Measurements from ENCODE around the gene KCNQ2.

KCNQ2 gene

DNA sequence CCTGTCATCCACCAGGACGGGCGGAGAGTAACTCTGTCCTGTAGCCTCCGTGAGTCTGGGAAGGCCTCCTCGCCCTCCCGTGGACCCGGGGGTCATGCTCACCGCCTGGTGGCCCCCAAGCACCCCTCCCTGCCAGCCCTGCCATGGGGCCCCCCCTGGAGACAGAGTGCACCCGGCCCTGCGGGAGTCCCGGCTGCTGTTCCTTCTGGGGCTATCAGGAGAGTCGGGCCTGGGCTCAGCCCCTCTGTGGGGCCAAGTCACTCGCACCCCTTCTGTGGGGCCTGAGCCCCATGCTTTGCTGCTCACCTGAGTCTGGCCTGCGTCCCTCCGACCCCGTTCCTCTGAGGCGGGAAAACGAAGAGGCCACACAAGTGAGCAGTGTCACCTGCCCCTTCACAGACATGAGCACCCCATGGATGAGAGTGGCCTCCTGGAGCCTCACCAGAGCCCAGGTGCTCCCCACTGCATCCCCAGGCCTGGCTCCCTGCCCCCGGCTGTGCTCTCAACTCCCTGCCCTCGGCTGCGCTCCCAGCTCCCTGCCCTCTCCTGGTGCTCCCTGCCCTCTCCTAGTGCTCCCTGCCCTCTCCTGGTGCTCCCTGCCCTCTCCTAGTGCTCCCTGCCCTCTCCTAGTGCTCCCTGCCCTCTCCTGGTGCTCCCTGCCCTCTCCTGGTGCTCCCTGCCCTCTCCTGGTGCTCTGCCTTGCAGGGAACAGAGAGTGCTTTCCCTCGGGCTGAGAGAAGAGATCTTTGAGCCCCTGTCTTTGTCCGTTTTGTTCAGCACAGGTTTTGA lies 106.7 kb downstream of the KCNQ2 start:
- no peak for DNase-seq

DNA sequence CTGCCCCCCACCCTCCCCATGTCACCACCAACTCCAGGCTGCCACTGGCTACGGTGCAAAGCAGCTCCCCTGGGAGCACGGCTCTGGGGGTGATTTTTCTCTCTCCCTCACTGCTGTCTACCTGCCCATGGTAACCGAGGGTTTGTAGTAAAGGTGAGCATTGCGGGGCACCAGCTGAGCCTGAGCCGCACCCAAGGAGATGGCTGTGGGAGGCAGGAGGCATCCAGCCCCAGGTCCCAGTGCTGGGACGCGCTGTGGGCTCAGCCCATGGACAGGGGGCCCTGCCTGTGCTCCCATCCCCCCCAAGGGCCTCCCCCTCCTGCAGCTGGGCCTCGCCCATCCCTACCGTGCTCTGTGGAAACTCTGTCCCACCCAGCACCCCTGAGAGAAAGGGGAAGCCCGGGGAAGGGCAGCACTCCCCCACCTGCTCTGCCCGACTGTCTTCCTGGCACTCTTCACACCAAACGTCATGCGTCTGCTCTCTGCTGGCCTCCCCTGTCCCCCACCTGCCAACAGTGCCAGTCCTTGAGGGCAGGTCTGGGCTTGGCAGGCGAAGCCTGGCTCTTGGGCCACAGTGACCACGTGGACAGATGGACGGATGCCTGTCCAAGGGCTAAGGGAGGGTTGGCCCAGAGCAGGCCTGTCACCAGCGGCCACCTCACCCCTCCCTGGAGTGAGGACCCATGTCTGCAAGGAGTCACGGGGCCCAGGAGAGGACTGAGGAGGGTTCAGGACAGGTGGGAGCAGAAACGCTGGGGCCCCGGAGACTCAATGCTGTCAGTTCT lies 107.5 kb downstream of the KCNQ2 start:
- DNase-seq: no peak

DNA sequence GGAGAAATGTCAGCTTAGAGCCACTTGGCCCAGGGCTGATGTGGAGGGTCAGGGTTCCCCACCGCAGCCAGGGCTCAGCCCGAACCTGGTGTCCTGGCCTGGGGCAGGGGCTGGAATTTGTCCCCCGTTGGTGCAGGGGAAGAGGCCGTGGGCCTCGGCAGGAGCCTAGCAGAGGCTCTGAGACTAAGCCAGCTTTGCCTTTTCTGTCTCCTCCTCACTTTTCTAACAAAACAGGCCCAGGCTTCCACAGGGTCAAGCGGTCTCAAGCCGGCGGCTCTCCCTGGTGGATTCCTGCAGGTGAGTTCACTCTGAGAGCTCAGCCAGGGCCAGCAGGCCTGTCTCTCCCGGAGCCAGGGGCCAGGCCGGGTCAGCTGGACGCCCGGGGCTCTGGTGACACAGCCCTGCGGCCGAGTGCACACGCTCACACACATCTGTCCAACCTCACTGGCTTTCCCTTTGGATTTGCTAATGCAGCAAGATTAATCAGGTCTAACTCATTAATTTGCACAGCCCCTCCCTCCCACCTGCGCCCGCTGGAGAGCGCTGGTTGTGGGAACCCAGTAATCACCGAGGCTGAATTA lies 108.4 kb downstream of the KCNQ2 start:
- no peak for DNase-seq

DNA sequence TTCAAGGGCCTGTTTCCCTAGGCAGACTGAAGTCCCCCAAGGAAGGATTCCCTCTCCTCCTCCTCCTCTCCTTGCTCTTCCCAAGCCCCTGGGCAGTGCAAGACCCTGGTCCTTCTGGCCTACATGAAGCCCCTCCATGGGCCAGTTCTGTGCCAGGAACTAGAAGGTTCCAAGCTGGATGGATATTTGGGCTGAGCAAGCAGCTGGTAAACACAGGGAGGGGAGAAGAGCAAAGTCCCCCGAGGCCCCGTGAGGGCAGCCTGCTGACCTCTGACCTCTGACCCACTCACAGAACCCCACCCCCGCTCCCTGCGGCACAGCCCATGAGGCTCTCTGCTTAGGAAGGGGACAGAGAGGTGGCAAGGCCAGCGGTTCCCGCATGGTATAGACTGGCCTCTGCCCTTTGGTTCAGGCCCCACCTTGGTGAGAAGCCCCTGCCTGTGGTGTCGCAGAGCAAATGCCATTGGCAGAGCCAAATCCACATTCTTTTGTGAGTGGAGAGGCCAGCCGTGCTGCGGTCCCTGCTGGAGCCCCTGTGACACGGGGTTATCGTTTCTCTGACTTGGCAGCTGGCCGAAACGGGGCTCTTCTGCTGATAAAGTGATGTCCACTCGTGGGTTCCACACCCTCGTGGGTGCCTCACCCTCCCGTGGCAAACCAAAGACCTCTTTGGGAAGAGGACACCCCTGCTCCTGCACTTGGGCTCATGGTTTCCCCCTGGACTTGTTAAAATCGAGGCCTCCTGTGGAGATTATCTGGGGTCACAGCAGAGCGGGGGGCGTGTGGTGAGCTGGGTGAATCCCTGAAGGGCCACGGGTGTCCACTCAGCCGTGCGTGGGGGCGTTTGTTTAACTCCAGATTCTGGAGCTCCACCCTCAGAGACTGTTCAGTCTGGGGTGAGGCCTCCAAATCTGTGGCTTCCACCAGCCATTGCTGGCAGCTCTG lies 109.2 kb downstream of the KCNQ2 start:
- DNase-seq: no peak

DNA sequence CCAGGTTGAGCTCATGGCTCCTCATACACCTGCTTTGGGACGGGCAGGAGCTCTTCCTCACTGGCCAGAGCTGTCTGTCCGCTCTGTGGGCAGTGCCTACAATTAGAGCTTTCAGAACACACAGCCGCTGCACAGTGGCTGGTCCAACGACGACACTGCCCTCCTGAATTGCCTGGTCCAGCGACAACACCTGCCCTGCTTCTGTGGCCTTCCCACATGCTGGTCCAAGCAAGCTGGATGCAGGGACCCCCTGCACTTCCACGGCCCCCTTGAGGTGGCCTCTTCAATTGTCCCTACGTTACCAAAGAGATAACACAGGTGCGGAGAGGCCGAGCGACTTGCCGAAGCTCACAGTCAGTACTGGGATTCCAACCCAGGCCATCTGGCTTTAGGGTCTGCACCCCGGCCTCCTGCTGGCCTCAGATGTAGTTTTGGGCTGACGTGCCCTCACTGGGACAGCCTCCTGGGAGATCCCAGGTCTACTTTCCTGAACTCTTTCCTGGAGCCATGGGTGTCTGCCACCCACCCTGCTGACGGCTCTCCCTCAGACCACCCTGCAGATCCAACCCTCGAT lies 109.9 kb downstream of the KCNQ2 start:
- DNase-seq: no peak

DNA sequence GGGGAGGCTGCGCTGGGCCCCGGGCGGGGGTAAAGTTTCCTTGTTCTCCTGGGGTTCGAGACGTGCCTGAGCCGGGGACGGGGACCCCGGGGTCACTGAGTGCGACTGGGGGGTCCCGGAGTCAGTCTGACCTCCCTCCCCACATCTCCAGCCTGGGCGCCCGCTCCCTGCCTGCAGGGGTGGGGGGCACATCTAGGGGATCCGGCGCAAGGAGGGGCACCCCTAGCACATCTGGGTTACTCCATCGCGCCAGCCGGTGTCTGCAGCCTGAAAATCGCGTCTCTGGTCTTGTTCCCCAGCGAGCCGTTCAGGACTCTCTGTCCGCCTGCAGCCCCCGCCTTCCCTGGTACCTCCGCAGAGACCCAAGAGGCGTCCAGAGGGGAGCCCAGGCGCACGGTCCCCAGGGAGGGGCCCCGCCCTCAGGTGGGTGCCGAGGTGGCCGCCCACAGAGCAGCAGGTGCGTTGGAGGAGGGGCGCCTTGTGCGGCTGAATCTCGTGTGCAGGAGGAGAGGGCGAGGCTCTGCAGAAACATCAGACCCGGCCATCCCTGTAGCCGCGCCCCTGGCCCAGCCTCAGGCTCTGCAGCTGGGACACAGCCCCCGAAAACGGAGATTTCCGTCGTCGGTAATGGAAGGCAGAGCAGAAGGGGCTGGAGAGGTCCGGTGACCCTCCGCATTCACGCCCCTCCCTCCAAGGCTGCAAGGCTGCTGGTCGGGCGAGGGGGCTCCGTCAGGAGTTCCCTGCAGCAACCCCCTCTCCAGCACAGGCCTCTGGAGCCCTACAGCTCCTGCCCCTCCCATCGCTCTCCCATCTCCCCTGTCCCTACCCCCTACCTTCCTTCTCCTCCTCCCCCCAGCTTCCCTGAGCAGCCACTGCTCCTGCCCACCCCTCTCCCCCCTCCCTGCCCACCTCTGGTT lies 110.7 kb downstream of the KCNQ2 start:
- DNase-seq: peak; percentile 67

- DNase-seq: no peak
These were observed 111.5 kb downstream of the KCNQ2 start, which contains the start of gene CHRNA4 for GRCh38 chr20:63360850-63361518. Gene CHRNA4 (minus strand): TSS chr20:63361349. CDS start chr20:63361165, 184 bp downstream.

DNA sequence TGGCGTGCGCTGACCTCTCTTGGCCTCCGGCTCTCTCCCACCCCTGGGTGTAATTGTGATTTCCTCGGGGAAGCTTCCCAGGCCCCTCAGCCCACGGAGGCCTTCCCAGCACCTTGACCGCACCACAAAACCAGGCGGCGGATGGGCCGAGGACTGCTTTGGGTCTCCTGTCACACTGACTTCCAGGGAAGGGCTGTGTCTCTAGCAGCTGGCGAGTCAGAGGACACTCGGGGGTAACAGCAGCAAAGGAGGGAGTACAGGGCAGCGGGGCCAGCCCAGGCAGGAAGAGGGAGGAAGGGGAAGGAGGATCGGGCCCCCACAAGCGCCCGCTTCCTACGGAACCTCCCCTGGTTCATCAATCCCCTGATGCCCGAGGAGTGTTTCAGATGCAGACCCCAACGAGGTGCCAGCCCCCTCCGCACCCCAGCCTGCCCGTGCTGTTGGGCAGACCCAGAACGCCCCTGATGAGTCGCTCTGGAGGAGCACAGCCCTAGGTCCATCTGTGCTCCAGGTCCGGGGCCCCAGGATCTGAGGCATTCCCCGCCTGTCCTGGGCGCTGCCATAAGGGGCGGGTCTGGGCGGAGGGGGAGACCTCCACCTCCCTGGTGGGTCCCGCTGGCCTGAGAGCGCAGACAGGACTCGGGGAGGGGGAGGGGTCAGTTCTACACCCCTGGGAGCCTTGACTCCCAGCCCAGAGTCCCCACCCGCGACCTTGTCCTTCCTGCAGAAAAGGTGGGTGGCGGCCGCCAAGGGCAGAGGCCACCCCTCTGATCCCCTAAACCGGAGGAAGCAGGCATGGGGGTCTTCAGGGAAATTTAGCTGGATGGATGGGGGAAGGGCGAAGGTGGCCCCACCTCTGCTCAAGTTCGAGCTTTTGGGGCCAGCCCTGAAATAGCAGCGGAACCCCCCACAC lies 112.3 kb downstream of the KCNQ2 start:
- no peak for DNase-seq

DNA sequence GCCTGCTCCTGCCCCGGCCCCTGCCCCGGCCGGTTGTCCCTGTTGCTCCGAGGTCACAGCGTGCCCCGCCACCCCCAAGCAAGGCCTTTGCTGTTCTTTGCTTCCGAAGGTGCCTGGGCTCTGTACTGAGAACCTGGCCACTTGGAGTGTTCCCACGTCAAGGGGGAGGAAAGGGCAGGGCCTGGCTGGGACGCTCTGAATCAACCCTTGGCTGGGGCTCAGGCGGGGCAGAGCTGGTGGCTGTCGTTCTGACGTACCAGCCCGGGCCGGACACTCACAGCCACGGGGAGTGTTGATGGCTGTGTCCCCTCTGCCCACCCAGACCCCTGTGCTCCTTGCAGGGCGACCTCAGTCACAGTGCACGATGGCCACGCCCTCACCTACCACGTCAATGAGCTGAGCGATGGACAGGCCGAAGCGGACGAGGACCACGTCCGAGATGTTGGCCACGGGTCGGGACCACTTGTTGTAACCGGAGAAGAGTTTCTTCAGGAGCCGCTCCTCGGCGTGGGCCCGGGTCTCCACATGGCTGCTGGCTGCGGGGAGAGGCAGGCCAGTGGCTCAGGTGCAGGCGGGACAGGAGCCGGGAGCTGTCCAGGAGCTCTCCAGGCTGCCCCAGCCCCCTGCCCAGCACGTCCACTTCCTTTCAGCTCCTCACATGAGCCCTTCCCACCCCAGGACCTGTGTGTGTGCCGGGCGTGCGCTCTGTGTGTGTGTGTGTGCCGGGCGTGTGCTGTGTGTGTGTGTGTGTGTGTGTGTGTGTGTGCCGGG lies 113.1 kb downstream of the KCNQ2 start:
- no peak for DNase-seq

DNA sequence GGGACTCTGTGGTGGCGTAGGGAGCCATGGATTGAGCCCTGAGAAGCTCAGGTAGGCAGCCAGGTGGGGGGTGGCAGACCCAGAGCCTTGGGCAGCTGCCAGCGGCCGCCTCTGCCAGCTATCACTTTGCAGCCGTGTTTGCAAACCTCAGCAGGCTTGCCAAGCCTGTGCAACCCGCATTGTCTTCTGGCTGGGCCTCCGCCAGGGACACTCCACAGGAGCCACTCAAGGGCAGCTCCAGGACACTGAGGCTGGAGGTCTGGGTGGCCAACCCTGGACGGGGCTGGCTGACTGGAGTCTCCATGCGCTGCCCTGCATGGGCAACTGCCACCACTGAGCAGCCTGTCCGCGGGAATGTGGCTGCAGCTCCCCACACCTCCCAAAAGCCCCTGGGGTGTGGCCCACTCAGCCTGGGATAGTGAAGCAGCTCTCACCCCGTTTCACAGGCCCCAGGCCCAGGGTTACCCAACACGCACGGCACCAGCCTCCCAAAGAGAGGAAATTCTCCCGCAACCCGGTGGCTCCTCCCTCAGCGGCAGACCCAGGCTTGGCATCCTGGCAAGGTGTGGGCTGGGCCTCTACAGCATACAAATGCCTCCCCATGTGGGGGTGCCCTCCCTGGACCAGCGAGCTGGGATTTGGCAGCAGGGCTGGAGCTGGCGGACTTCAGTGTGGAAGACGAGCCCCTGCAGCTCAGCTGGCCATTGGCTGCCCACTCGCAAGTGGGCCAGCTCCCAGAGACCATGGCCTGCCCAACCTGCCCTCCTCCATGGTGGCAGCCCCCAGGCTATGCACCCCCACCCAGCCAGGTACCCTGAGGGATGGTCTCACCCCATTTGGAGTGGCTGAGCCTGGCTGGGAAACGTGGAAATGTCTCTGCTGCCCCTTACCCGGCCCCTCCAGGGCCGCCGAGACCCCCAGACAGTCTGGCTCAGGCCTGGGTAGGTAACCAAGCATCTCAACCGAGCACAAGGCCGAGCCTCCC lies 114.2 kb downstream of the KCNQ2 start:
- peak; percentile 85 for DNase-seq

GRCh38 chr20:63356931-63357879 lies 115.2 kb downstream of the KCNQ2 start:
- no peak for DNase-seq

DNA sequence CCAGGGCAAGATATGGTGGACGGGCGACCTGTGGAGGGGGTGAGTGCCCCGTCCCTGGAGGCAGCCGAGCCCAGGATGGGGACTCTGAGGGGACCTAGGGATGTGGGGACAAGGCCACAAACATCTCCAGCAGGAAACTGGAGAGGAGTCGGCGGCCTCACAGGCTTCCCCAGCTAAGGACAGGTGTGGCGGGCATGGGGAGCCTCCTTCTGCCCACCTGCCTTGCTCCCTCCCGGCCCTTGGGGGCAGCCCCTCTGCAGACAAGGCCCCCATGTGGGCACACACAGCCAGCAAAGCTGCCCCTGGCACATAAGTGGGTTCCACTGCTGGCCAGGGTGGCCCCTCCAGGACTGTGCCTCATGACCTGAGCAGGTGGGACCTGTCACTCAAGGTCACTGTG lies 115.9 kb downstream of the KCNQ2 start:
- no peak for DNase-seq

DNA sequence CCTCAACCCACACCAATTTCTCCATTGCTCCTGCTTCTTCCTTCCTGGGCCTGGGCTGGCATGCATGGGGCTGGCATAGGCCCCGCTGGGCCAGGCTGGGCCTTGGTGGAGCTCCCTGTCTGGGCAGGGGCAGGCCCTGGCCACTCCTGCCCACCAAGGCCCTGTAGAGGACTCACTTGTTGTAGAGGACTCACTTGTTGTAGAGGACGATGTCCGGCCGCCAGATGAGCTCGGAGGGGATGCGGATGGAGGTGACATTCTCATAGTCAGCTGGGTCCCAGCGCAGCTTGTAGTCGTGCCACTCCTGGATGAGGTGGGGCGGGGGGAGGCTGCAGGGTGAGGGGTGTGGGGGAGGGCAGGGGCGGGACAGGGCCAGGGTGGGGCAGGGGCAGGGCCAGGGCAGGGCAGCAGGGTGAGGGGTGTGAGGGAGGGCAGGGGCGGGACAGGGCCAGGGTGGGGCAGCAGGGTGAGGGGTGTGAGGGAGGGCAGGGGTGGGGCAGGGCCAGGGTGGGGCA lies 116.6 kb downstream of the KCNQ2 start:
- no peak for DNase-seq

- DNase-seq: no peak
These were observed 117.7 kb downstream of the KCNQ2 start for GRCh38 chr20:63354636-63355350.

DNA sequence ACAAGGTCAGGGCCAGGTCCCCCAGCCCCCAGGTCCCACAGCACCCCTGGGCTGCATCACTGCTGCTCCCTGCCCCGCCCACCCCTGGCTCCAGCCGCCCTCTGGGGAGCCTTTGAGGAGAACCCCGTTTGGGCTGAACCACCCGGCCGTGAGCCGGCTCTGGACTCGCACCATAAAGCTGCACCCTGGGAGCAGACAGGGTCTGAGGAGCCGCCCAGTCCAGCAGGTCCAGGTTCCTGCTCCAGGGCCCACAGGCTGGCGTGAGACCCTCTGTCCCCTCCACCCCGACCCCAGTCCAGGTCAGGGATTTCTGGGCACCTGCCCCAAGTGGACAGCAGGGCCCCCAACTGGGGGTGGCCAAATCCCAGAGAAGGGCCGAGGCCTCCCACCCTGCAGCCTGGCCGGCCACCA lies 119.6 kb downstream of the KCNQ2 start:
- no peak for DNase-seq

Data from NCI-H1105 treated with DMSO at 0.1 percent for 48 hours (cell line).